MM.1S (cell line): ENCODE results near the gene LAMA3.

Experiments used
- DNase-seq: peaks from one replicate; pipeline ENCODE4 v3.0.0-alpha.2; 2015
- H2AFZ ChIP-seq: fragments of 300-600 bp; sonication (generic); 2 replicates; pipeline ENCODE4 v1.6.0; 2016; ENCODE audit warnings: antibody characterized with exemption, low read length
- H3F3A ChIP-seq: fragments of 300-600 bp; sonication (generic); 2 replicates; pipeline ENCODE4 v1.6.1; 2016; ENCODE audit warnings: mild to moderate bottlenecking, antibody characterized with exemption, low read length, moderate library complexity, mixed read lengths; ENCODE audit not compliant: insufficient read depth
- H3K27ac ChIP-seq: fragments of 300-600 bp; sonication (generic); 2 replicates; pipeline ENCODE4 v1.5.1; 2016; ENCODE audit warnings: mild to moderate bottlenecking, low read length
- H3K27me3 ChIP-seq: fragments of 300-600 bp; sonication (generic); replicated peaks from 2 replicates; pipeline ENCODE4 v1.6.0; 2016; ENCODE audit warnings: low read length; ENCODE audit not compliant: insufficient read depth
- H3K36me3 ChIP-seq: fragments of 300-600 bp; sonication (generic); replicated peaks from 2 replicates; pipeline ENCODE4 v1.6.1; 2016; ENCODE audit warnings: mild to moderate bottlenecking, low read length, mixed read lengths; ENCODE audit not compliant: insufficient read depth
- H3K4me1 ChIP-seq: fragments of 300-600 bp; sonication (generic); 2 replicates; pipeline ENCODE4 v1.6.1; 2016; ENCODE audit warnings: low read length, mixed read lengths
- H3K4me2 ChIP-seq: fragments of 300-600 bp; sonication (generic); 2 replicates; pipeline ENCODE4 v1.6.0; 2016; ENCODE audit warnings: low read depth, low read length
- H3K4me3 ChIP-seq: fragments of 300-600 bp; sonication (generic); 2 replicates; pipeline ENCODE4 v1.5.1; 2016; ENCODE audit warnings: low read length, mixed read lengths
- H3K79me2 ChIP-seq: fragments of 300-600 bp; sonication (generic); 2 replicates; pipeline ENCODE4 v1.6.1; 2016; ENCODE audit warnings: mixed run types, low read length, mixed read lengths
- H3K9ac ChIP-seq: fragments of 300-600 bp; sonication (generic); 2 replicates; pipeline ENCODE4 v1.6.1; 2016; ENCODE audit warnings: low read length, mixed read lengths
- H3K9me2 ChIP-seq: fragments of 300-600 bp; sonication (generic); replicated peaks from 2 replicates; pipeline ENCODE4 v1.6.1; 2016; ENCODE audit warnings: mild to moderate bottlenecking, low read length, mixed read lengths; ENCODE audit not compliant: insufficient read depth
- H3K9me3 ChIP-seq: fragments of 300-600 bp; sonication (generic); replicated peaks from 2 replicates; pipeline ENCODE4 v1.6.1; 2016; ENCODE audit warnings: mild to moderate bottlenecking, low read length, mixed read lengths; ENCODE audit not compliant: insufficient read depth
- H4K20me1 ChIP-seq: fragments of 300-600 bp; sonication (generic); 2 replicates; pipeline ENCODE4 v1.6.1; 2016; ENCODE audit warnings: mild to moderate bottlenecking, low read length, moderate library complexity, mixed read lengths; ENCODE audit not compliant: insufficient read depth
- EZH2 ChIP-seq: fragments of 300-600 bp; sonication (generic); optimal IDR thresholded peaks from 2 replicates; pipeline ENCODE3; 2017; ENCODE audit warnings: low read depth, mild to moderate bottlenecking, antibody characterized with exemption, low read length, mixed read lengths
- EZH2phosphoT487 ChIP-seq: fragments of 300-600 bp; sonication (generic); IDR thresholded peaks from 2 replicates; pipeline ENCODE4 v1.6.1; 2018; ENCODE audit warnings: antibody characterized with exemption, low read length
- TF ChIP-seq, protein P1 (sequence below): fragments of 300-600 bp; sonication (generic); IDR thresholded peaks from 2 replicates; pipeline ENCODE4 v1.5.1; 2016; ENCODE audit warnings: antibody characterized with exemption, low read length, mixed read lengths

The LAMA3 gene

DNA sequence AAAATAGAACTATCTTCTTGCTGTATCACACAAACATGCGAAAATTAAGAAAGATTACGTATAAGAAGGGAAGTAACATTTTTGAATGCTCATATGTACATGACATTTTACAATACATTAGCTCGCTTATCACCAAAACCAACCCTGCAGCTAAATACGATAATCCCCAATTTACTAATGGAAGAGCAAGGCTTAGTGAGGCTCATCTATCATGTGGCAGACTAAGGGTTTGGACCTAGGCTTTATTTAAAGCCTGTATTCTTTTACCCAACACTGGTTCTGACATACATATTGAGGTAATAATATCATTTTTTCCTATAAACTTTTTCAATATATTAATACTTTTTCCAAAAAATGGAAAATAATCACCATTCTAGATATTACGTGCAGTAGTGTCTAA, 208.5 kb downstream of the LAMA3 start:
- Histone ChIP-seq H3K4me1 (no peaks in the 10 kb centered on the region), H3K27me3 (no peaks in the 10 kb centered on the region), H2AFZ (no peak overlapping the region), H3K79me2 (no peaks in the 10 kb centered on the region), H3K9ac (no peak overlapping the region), H3K4me3 (no peak overlapping the region), H3K9me2 (no peaks in the 10 kb centered on the region), H3K36me3 (no peaks in the 10 kb centered on the region), H3K27ac (no peak overlapping the region), H3F3A (no peaks in the 10 kb centered on the region), H3K9me3 (no peaks in the 10 kb centered on the region), H4K20me1 (no peaks in the 10 kb centered on the region), H3K4me2 (no peak overlapping the region)
- no peak for DNase-seq
- TF ChIP-seq EZH2phosphoT487, result no peak
- no peak for TF ChIP-seq EZH2
- TF ChIP-seq, protein P1, sequence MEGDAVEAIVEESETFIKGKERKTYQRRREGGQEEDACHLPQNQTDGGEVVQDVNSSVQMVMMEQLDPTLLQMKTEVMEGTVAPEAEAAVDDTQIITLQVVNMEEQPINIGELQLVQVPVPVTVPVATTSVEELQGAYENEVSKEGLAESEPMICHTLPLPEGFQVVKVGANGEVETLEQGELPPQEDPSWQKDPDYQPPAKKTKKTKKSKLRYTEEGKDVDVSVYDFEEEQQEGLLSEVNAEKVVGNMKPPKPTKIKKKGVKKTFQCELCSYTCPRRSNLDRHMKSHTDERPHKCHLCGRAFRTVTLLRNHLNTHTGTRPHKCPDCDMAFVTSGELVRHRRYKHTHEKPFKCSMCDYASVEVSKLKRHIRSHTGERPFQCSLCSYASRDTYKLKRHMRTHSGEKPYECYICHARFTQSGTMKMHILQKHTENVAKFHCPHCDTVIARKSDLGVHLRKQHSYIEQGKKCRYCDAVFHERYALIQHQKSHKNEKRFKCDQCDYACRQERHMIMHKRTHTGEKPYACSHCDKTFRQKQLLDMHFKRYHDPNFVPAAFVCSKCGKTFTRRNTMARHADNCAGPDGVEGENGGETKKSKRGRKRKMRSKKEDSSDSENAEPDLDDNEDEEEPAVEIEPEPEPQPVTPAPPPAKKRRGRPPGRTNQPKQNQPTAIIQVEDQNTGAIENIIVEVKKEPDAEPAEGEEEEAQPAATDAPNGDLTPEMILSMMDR, result no peak

DNA sequence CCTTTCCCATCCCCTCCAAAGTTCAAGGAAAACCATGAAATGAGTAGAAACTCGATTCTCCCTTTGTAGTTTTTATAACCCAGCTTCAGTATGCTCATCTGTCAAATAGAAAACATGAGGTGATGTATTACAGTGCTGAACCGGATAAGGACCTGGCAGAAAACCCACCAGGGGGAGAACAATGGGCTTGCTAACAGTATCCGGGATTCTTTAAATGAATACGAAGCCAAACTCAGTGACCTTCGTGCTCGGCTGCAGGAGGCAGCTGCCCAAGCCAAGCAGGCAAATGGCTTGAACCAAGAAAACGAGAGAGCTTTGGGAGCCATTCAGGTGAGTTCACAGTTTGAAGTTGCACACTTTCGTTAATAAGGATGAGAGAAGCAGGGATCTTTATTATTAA, 211.7 kb downstream of the LAMA3 start:
- Histone ChIP-seq H4K20me1 (no peaks in the 10 kb centered on the region), H3K27ac (no peak overlapping the region), H3K9me2 (no peaks in the 10 kb centered on the region), H3K9me3 (no peaks in the 10 kb centered on the region), H3K36me3 (no peaks in the 10 kb centered on the region), H3K9ac (no peak overlapping the region), H3F3A (no peaks in the 10 kb centered on the region), H2AFZ (no peak overlapping the region), H3K4me1 (no peaks in the 10 kb centered on the region), H3K4me2 (no peak overlapping the region), H3K79me2 (no peaks in the 10 kb centered on the region), H3K4me3 (no peak overlapping the region), H3K27me3 (no peaks in the 10 kb centered on the region)
- no peak for DNase-seq
- TF ChIP-seq EZH2 (no peak), EZH2phosphoT487 (no peak)
- TF ChIP-seq, protein P1, result no peak

- H2AFZ ChIP-seq, result no peak overlapping the region
- no peak overlapping the region for H3K27ac ChIP-seq
- no peaks in the 10 kb centered on the region for H3K4me1 ChIP-seq
- H3K27me3 ChIP-seq, result no peaks in the 10 kb centered on the region
- no peaks in the 10 kb centered on the region for H3K9me2 ChIP-seq
- no peaks in the 10 kb centered on the region for H3K9me3 ChIP-seq
- H4K20me1 ChIP-seq, result no peaks in the 10 kb centered on the region
- H3K79me2 ChIP-seq, result no peaks in the 10 kb centered on the region
- H3K9ac ChIP-seq, result no peak overlapping the region
- no peaks in the 10 kb centered on the region for H3K36me3 ChIP-seq
- H3K4me2 ChIP-seq, result no peak overlapping the region
- H3F3A ChIP-seq, result no peaks in the 10 kb centered on the region
- no peak for TF ChIP-seq EZH2phosphoT487
- TF ChIP-seq EZH2, result no peak
- TF ChIP-seq, protein P1, result no peak
- no peak for DNase-seq
- H3K4me3 ChIP-seq, result no peak overlapping the region
These were observed 213.1 kb downstream of the LAMA3 start for GRCh38 chr18:23902396-23902795.
